Gastroesophageal sphincter (tissue), 3 donors: ENCODE measurements around the gene CCDC146.

Experiments used
- CTCF ChIP-seq, 4 experiments: fragments of 200-600 bp in 2 of 4; fragments of 450-650 bp in 2 of 4; sonication (generic) in 1 of 4; IDR thresholded peaks; one replicate each; pipeline ENCODE4 v1.5.1; 2017 to 2019; ENCODE audit warnings: antibody characterized with exemption in 4 of 4, mild to moderate bottlenecking in 2 of 4, moderate library complexity in 2 of 4
- EP300 ChIP-seq: sonication (generic); formaldehyde crosslinking; IDR thresholded peaks from one replicate; pipeline ENCODE4 v1.6.1; 2017; ENCODE audit warnings: antibody characterized with exemption, mild to moderate bottlenecking
- POLR2A ChIP-seq, 2 donors: fragments of 450-650 bp; IDR thresholded peaks; one replicate each; pipeline ENCODE4 v1.6.1; 2017; ENCODE audit warnings: antibody characterized with exemption in 2 of 2, mild to moderate bottlenecking in 2 of 2, moderate library complexity in 1 of 2
- POLR2AphosphoS5 ChIP-seq: sonication (generic); formaldehyde crosslinking; IDR thresholded peaks from one replicate; pipeline ENCODE4 v1.6.1; 2017; ENCODE audit warnings: antibody characterized with exemption

- TF ChIP-seq CTCF (IDR thresholded peaks at IDR 0.05) (no peak), POLR2AphosphoS5 (no peak), POLR2A (IDR thresholded peaks at IDR 0.05) (no peak), EP300 (no peak)
These were observed 86.0 kb downstream of the CCDC146 start for GRCh38 chr7:77208416-77208815.
